Upper lobe of left lung (tissue), 6 donors: Measurements from ENCODE around the gene SENP5. TPM values are rescaled to one million over a fixed set of nuclear protein-coding genes. Genes with fewer than 3 reads are reported as not detected.

ENCODE experiments used
- ATAC-seq, 2 donors: fragments of 200-7000 bp; cut with Tn5 transposase; one replicate each; pipeline ENCODE4 v1.9.1; 2022; ENCODE audit warnings: mild to moderate bottlenecking in 2 of 2, moderate library complexity in 2 of 2; ENCODE audit not compliant: low FRiP score in 2 of 2
- DNase-seq, 2 donors: peaks; one replicate each; pipeline ENCODE4 v3.0.0-alpha.2; 2019 to 2020
- H3K27ac ChIP-seq, 4 donors: fragments of 200-600 bp; sonication (generic); one replicate each; pipeline ENCODE4 v1.5.1; 2016 to 2019
- H3K27me3 ChIP-seq, 4 donors: fragments of 200-600 bp; sonication (generic); one replicate each; pipeline ENCODE4 v1.5.1; 2017 to 2019
- H3K36me3 ChIP-seq, 4 donors: fragments of 200-600 bp; sonication (generic); one replicate each; pipeline ENCODE4 v1.5.1; 2016 to 2019
- H3K4me1 ChIP-seq, 4 donors: fragments of 200-600 bp; sonication (generic); one replicate each; pipeline ENCODE4 v1.5.1; 2018 to 2019
- H3K4me3 ChIP-seq, 4 donors: fragments of 200-600 bp; sonication (generic); one replicate each; pipeline ENCODE4 v1.5.1; 2017 to 2019; ENCODE audit warnings: mild to moderate bottlenecking in 2 of 4, moderate library complexity in 1 of 4
- H3K9me3 ChIP-seq, 4 donors: fragments of 200-600 bp; sonication (generic); one replicate each; pipeline ENCODE4 v1.5.1; 2018 to 2019
- CTCF ChIP-seq, 6 experiments: fragments of 450-650 bp in 4 of 6; fragments of 200-600 bp in 2 of 6; sonication (generic) in 2 of 6; IDR thresholded peaks; one replicate each; pipeline ENCODE4 v1.5.1; 2016 to 2019; ENCODE audit warnings: antibody characterized with exemption in 6 of 6
- EP300 ChIP-seq, 4 donors: sonication (generic); formaldehyde crosslinking; IDR thresholded peaks; one replicate each; pipeline ENCODE4 v1.5.1; 2017; ENCODE audit warnings: antibody characterized with exemption in 4 of 4, control low read depth in 2 of 4
- POLR2A ChIP-seq, 4 donors: fragments of 450-650 bp; IDR thresholded peaks; one replicate each; pipeline ENCODE4 v1.5.1; 2016 to 2017; ENCODE audit warnings: antibody characterized with exemption in 4 of 4, mild to moderate bottlenecking in 2 of 4
- POLR2AphosphoS5 ChIP-seq, 2 donors: sonication (generic); formaldehyde crosslinking; IDR thresholded peaks; one replicate each; pipeline ENCODE4 v1.5.1; 2017; ENCODE audit warnings: antibody characterized with exemption in 2 of 2
- WGBS, 2 donors: methylation state at CpG; one replicate each; pipeline ENCODE4 v1.1.5; 2017 to 2018; 5-methylcytosine and 5-hydroxymethylcytosine counted together
- total RNA-seq, 6 donors: library from RNA; depleted of rRNA in 4 of 6; stranded (reverse); fragments of >200 nt in 4 of 6; gene quantifications; one replicate each; pipeline versions ENCODE4 v1.1.0 to v1.2.1, GENCODE V29; 2016 to 2021
- donor health status: DM: no; HTN: no; CAD: no; lungs with moderate emphysema.
- donor health status: DM: no; HTN: yes; CAD: no; lungs with severe emphysema.

The SENP5 gene
- total RNA-seq, 6 donors from 2014 or later, result 25.8 to 67.1 (median 41.5) TPM

GRCh38 chr3:196947860-196948441, 80.2 kb downstream of the SENP5 start:
- Histone ChIP-seq H3K36me3 (peaks cover 0 to 12% (median 2%) of the 10 kb centered on the region in 4 donors), H3K9me3 (no peaks in the 10 kb centered on the region), H3K4me1 (peaks cover 9 to 15% (median 11%) of the 10 kb centered on the region in 4 donors), H3K4me3 (no peak overlapping the region), H3K27ac (no peak overlapping the region), H3K27me3 (no peaks in the 10 kb centered on the region)
- WGBS, 2 donors, result 78 to 86% methylated on average over 13 to 14 of the region's 28 CpGs
- ATAC-seq (peak in 1 of 2 donors; percentile 6), DNase-seq (peak in 1 of 2 donors; percentile 67)
- TF ChIP-seq POLR2AphosphoS5 (IDR thresholded peaks at IDR 0.05) (no peak), EP300 (IDR thresholded peaks at IDR 0.05) (no peak), CTCF (IDR thresholded peaks at IDR 0.05) (no peak), POLR2A (IDR thresholded peaks at IDR 0.05) (no peak)

DNA sequence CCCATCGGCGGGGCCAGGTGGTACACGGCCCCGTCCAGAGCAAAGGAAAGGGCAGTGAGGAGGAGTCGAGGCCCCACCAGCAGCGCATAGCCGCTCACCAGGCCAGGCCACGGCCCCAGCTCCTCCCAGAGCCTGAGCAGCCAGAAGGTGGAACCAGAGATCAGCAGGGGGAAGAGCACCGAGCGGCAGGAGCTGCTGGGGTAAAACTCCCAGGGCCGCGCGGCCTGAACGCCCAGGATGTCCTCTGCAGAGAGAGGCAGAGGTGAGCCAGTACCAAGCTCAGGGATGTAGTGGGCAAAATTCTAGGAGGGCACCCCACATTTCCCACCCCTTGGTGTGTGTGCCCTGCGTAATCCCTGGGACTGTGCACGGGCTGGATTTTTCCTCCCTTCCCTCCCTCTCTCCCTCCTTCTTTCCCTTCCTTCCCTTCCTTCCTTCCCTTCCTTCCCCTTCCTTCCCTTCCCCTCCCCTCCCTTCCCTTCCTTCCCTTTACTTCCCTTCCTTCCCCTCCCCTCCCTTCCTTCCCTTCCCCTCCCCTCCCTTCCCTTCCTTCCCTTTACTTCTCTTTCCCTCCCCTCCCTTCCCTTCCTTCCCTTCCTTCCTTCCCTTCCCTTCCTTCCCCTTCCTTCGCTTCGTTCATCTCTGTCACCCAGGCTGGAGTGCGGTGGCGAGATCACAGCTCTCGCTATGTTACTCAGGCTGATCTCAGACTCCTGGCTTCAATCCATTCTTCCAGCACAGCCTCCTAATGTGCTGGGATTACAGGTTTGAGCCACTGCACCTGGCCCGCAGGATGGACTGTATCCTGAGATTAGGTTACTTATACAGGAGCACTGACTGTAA, 80.9 kb downstream of the SENP5 start:
- H3K36me3 ChIP-seq, result peaks cover 0 to 12% (median 2%) of the 10 kb centered on the region in 4 donors
- TF ChIP-seq EP300 (IDR thresholded peaks at IDR 0.05), result no peak
- TF ChIP-seq POLR2A (IDR thresholded peaks at IDR 0.05), result no peak
- no peak for TF ChIP-seq POLR2AphosphoS5 (IDR thresholded peaks at IDR 0.05)
- TF ChIP-seq CTCF (IDR thresholded peaks at IDR 0.05), result no peak
- H3K9me3 ChIP-seq, result no peaks in the 10 kb centered on the region
- H3K27ac ChIP-seq, result peak overlapping the region in 1 of 4 donors; percentile 34
- ATAC-seq (peak in 1 of 2 donors; percentile 32), DNase-seq (peak in 1 of 2 donors; percentile 79)
- no peak overlapping the region for H3K4me3 ChIP-seq
- peaks cover 4 to 8% (median 5%) of the 10 kb centered on the region in 4 donors for H3K4me1 ChIP-seq
- no peaks in the 10 kb centered on the region for H3K27me3 ChIP-seq
- 62 to 67% methylated on average over 12 to 16 of the region's 22 CpGs for WGBS, 2 donors

- ATAC-seq (no peak), DNase-seq (no peak)
- H3K36me3 ChIP-seq, result peaks cover 0 to 12% (median 2%) of the 10 kb centered on the region in 4 donors
- H3K4me1 ChIP-seq, result peaks cover 0 to 2% (median 1%) of the 10 kb centered on the region in 4 donors
- no peaks in the 10 kb centered on the region for H3K27me3 ChIP-seq
- H3K27ac ChIP-seq, result peak overlapping the region in 1 of 4 donors; percentile 34
- 81% methylated on average over 6 of the region's 6 CpGs for WGBS, 2 donors
- TF ChIP-seq POLR2AphosphoS5 (IDR thresholded peaks at IDR 0.05), result no peak
- no peak for TF ChIP-seq POLR2A (IDR thresholded peaks at IDR 0.05)
- TF ChIP-seq EP300 (IDR thresholded peaks at IDR 0.05), result no peak
- TF ChIP-seq CTCF (IDR thresholded peaks at IDR 0.05), result no peak
- H3K9me3 ChIP-seq, result no peaks in the 10 kb centered on the region
- no peak overlapping the region for H3K4me3 ChIP-seq
Observed at GRCh38 chr3:196949285-196949619, 81.5 kb downstream of the SENP5 start.

GRCh38 chr3:196949750-196950149, 82.0 kb downstream of the SENP5 start:
- Histone ChIP-seq H3K27me3 (no peaks in the 10 kb centered on the region), H3K4me3 (no peak overlapping the region), H3K4me1 (no peaks in the 10 kb centered on the region), H3K27ac (peak overlapping the region in 1 of 4 donors; percentile 34), H3K36me3 (peaks cover 0 to 12% (median under 1%) of the 10 kb centered on the region in 4 donors), H3K9me3 (no peaks in the 10 kb centered on the region)
- TF ChIP-seq POLR2A (IDR thresholded peaks at IDR 0.05) (no peak), POLR2AphosphoS5 (IDR thresholded peaks at IDR 0.05) (no peak), CTCF (IDR thresholded peaks at IDR 0.05) (no peak), EP300 (IDR thresholded peaks at IDR 0.05) (no peak)
- no peak for ATAC-seq
- WGBS, 2 donors, result 98% methylated on average over 6 of the region's 6 CpGs
- DNase-seq, result no peak
